SK-N-SH (cell line): ENCODE measurements around the gene NOP58.

ENCODE experiments used
- EP300 ChIP-seq, 2 experiments: IDR thresholded peaks; 2 replicates each; pipeline versions ENCODE4 v1.4.0 to v1.6.1; 2012; ENCODE audit warnings: borderline replicate concordance in 1 of 2, low read depth in 1 of 2, low read length in 1 of 2
- GABPA ChIP-seq: IDR thresholded peaks from 2 replicates; pipeline ENCODE4 v1.4.0; 2012; ENCODE audit warnings: low read depth, mild to moderate bottlenecking
- GATA2 ChIP-seq: sonication (generic); formaldehyde crosslinking; IDR thresholded peaks from 2 replicates; pipeline ENCODE4 v1.5.0; 2020; ENCODE audit warnings: mild to moderate bottlenecking, missing genetic modification reagents
- MEF2A ChIP-seq: IDR thresholded peaks from 2 replicates; pipeline ENCODE4 v1.4.0; 2012; ENCODE audit warnings: low read depth, borderline replicate concordance
- RCOR1 ChIP-seq: fragments of 150-350 bp; IDR thresholded peaks from 2 replicates; pipeline ENCODE4 v1.6.1; 2017; ENCODE audit warnings: antibody characterized with exemption, low read length
- SMC3 ChIP-seq: IDR thresholded peaks from 2 replicates; pipeline ENCODE4 v1.6.1; 2012; ENCODE audit warnings: low read depth, low read length, improper control_type of control experiment
- TCF12 ChIP-seq: IDR thresholded peaks from 2 replicates; pipeline ENCODE4 v1.4.0; 2012
- TF ChIP-seq, protein P1 (sequence below): fragments of 200-600 bp; sonication (generic); IDR thresholded peaks from 2 replicates; pipeline ENCODE4 v1.6.1; 2017; ENCODE audit warnings: antibody characterized with exemption, mild to moderate bottlenecking, moderate library complexity
- TF ChIP-seq, protein P2 (sequence below): IDR thresholded peaks from 2 replicates; pipeline ENCODE4 v1.4.0; 2012; ENCODE audit warnings: low read depth
- TF ChIP-seq, protein P3 (sequence below): IDR thresholded peaks from 2 replicates; pipeline ENCODE4 v1.6.1; 2012; ENCODE audit warnings: mild to moderate bottlenecking, low read depth, low read length, moderate library complexity

DNA sequence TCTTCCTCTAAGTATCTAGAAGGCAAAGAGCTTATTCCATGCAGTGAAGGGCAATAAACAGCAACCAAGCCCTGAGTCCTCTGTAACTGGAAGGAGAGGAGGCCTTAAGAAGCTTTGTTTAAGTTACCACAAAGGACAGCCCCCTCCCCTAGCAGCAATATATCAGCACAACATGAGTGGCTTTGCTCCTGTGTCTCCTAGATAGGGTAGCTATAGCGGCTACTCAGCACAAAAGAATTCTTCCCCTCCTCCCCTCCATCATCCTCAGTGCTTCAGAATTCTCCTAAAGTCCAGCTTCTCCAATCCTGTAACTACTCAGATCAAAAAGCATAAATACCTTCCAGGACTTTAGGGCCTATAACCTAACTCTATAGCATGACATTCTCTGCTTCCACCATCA, 43.7 kb upstream of the NOP58 start:
- TF ChIP-seq RCOR1 (no peak), TCF12 (no peak), MEF2A (no peak), SMC3 (no peak), EP300 (IDR thresholded peaks at IDR 0.05; ENCODE audit: borderline replicate concordance in 1 of 2, low read depth in 1 of 2, low read length in 1 of 2) (no peak), GATA2 (CRISPR knock-in tag) (no peak), GABPA (no peak)
- TF ChIP-seq, protein P1, sequence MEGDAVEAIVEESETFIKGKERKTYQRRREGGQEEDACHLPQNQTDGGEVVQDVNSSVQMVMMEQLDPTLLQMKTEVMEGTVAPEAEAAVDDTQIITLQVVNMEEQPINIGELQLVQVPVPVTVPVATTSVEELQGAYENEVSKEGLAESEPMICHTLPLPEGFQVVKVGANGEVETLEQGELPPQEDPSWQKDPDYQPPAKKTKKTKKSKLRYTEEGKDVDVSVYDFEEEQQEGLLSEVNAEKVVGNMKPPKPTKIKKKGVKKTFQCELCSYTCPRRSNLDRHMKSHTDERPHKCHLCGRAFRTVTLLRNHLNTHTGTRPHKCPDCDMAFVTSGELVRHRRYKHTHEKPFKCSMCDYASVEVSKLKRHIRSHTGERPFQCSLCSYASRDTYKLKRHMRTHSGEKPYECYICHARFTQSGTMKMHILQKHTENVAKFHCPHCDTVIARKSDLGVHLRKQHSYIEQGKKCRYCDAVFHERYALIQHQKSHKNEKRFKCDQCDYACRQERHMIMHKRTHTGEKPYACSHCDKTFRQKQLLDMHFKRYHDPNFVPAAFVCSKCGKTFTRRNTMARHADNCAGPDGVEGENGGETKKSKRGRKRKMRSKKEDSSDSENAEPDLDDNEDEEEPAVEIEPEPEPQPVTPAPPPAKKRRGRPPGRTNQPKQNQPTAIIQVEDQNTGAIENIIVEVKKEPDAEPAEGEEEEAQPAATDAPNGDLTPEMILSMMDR: no peak
- TF ChIP-seq, protein P2, sequence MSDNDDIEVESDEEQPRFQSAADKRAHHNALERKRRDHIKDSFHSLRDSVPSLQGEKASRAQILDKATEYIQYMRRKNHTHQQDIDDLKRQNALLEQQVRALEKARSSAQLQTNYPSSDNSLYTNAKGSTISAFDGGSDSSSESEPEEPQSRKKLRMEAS: no peak
- TF ChIP-seq, protein P3, sequence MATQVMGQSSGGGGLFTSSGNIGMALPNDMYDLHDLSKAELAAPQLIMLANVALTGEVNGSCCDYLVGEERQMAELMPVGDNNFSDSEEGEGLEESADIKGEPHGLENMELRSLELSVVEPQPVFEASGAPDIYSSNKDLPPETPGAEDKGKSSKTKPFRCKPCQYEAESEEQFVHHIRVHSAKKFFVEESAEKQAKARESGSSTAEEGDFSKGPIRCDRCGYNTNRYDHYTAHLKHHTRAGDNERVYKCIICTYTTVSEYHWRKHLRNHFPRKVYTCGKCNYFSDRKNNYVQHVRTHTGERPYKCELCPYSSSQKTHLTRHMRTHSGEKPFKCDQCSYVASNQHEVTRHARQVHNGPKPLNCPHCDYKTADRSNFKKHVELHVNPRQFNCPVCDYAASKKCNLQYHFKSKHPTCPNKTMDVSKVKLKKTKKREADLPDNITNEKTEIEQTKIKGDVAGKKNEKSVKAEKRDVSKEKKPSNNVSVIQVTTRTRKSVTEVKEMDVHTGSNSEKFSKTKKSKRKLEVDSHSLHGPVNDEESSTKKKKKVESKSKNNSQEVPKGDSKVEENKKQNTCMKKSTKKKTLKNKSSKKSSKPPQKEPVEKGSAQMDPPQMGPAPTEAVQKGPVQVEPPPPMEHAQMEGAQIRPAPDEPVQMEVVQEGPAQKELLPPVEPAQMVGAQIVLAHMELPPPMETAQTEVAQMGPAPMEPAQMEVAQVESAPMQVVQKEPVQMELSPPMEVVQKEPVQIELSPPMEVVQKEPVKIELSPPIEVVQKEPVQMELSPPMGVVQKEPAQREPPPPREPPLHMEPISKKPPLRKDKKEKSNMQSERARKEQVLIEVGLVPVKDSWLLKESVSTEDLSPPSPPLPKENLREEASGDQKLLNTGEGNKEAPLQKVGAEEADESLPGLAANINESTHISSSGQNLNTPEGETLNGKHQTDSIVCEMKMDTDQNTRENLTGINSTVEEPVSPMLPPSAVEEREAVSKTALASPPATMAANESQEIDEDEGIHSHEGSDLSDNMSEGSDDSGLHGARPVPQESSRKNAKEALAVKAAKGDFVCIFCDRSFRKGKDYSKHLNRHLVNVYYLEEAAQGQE: no peak
